Stimulated activated CD8-positive, alpha-beta memory T cell treated with anti-CD3 and anti-CD28 coated beads, Interleukin-15, amount 100 ng/mL, for 4 hours (primary cell): ENCODE results near the gene RFC4.

Source experiments
- DNase-seq, 2 donors: peaks; one replicate each; pipeline ENCODE4 v3.0.0-alpha.2; 2020; ENCODE audit warnings: low read depth in 2 of 2

RFC4 gene

GRCh38 chr3:186786922-186787321, 19.4 kb downstream of the RFC4 start:
- DNase-seq, result no peak

GRCh38 chr3:186785495-186786018, 20.7 kb downstream of the RFC4 start:
- no peak for DNase-seq

- no peak for DNase-seq
These were observed 21.3 kb downstream of the RFC4 start for GRCh38 chr3:186784820-186785494.

GRCh38 chr3:186783731-186784515, 22.4 kb downstream of the RFC4 start:
- DNase-seq, result peak; percentile 53 to 65

GRCh38 chr3:186783058-186783730, 23.1 kb downstream of the RFC4 start, which contains the start of gene EIF4A2:
TSS of gene EIF4A2 (plus strand) at chr3:186783577. CDS start at chr3:186783611, 34 bp downstream.
- peak; percentile 75 to 82 for DNase-seq

DNA sequence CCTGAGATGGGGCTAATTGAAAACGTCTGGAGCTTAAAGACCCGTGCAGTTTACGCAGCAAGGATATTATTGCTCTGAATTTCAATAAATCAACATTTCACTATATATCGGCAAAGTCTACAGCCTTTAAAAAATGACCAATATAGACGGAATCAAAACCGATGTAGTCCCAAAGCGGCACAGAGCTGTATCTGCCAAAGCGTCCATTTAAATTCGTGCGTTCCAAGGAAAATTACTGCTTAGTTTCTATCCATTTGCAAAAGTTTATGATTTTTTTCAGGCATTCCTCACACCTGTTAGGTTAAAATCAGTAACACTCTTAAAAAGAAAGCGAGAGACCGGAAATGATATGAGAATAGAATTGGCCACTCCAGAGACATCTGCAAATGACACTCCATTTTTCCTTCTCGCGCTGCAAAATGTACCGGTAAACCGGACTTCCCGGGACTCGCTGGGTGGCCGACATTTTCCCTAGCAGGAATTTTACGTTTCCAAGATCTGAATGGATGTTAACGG, 23.7 kb downstream of the RFC4 start:
- DNase-seq, result no peak

DNA sequence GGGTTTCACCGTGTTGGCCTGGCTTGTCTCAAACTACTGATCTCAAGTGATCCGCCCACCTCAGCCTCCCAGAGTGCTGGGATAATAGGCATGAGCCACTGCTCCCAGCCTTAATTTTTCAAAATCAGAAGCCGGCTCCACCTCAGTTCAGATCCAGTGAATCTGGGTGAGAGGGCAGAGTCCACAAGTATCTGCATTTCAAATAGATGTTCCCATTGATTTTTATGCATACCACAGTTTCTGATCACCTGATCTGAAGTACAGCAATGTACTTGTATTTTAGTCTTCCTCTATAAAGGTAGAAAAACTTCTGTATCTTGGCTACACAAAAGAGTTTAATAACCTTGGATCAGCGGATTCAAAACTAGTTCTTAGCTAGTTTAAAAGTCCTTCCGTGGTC, 27.1 kb downstream of the RFC4 start:
- no peak for DNase-seq

GRCh38 chr3:186775999-186776398, 30.3 kb downstream of the RFC4 start:
- no peak for DNase-seq

GRCh38 chr3:186772701-186773417, 33.4 kb downstream of the RFC4 start:
- DNase-seq, result peak; percentile 43 to 48

DNA sequence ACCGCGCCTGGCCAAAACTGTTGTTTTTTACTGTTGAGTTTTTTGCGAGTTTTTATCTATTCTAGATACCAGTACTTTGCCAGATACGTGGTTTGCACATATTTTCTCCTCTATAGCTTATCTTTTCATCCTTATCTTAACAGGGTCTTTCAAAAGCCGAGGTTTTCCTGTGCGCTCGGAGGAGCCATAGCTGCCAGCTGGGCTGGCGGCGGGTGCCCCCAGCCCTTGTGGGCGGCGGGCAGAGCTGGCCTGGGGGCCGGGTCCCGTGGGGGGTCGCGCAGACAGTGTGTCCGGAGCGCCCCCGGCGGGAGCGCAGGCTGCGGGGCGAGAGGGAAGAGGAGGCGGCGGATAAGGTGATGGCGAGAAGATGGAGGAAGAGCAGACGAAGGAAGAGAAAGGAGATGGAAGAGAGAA, 34.0 kb downstream of the RFC4 start:
- no peak for DNase-seq

DNA sequence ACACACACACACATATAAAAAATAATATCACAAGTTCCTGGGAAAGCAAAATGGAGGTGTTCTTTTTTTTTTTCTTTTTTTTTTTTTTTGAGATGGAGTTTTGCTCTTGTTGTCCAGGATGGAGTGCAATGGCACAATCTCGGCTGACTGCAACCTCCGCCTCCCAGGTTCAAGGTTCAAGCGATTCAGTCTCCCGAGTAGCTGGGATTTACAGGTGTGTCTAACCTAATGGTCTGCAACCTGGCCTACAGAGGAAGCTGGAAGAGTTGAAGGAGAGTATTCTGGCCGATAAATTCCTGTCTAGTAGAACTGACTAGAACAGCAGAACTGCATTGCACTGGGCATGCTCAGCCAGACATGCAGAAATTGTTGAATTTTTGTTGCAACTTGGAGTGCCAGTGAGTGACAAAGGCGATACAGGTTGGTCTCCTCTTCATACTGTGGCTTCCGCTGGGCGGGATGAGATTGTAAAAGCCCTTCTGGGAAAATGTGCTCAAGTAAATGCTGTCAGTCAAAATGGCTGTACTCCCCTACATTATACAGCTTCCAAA, 45.3 kb downstream of the RFC4 start:
- DNase-seq, result no peak

GRCh38 chr3:186760141-186760833, 46.0 kb downstream of the RFC4 start:
- no peak for DNase-seq

- DNase-seq, result no peak
These were observed 46.9 kb downstream of the RFC4 start for GRCh38 chr3:186759231-186759930.

DNA sequence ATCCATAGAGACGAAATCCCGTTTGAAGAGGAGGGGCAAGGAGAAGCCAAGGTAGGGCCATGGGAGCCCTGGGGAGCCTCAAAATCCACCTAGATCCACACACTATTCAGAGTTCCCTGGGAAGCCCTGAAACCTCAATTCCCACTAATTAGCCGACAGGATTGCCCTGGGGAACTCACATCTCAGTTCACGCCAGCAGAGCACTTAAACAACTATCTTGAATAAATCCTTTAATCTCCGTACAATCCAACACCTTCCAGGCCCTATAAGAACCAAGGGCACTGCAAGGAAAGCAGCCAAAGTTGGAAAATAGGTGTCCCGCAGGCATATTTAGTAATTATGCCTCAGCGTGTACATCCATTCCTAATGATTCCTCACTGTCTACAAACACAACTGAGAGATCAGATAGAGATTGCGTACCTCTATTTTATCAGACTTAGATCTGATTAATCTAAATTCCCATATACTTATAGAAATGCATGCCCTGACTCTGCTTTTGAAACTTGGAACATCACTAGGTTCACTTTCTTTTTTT, 48.5 kb downstream of the RFC4 start:
- DNase-seq, result no peak

GRCh38 chr3:186757214-186757613, 49.1 kb downstream of the RFC4 start:
- no peak for DNase-seq

- no peak for DNase-seq
These were observed 51.4 kb downstream of the RFC4 start for GRCh38 chr3:186754871-186755270.

- no peak for DNase-seq
These were observed 52.3 kb downstream of the RFC4 start for GRCh38 chr3:186754006-186754405.

DNA sequence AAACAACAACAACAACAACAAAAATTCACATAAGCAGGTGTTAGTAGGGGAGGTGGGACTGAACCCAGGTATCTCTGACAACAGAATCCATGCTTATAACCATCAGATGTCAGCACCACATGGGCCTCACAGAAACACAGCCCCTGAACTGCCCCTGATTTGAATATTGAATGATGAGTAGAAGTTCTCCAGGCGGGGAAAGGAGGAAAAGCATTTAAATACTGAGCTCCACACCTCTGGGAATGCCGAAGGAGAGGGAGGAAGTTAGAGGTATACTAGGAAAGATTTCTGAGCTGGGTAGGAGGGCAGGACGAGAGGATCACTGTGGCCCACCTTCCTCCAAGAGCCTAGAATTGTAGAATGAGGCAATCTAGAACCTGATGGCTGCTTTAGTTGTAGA, 54.8 kb downstream of the RFC4 start:
- DNase-seq, result no peak

DNA sequence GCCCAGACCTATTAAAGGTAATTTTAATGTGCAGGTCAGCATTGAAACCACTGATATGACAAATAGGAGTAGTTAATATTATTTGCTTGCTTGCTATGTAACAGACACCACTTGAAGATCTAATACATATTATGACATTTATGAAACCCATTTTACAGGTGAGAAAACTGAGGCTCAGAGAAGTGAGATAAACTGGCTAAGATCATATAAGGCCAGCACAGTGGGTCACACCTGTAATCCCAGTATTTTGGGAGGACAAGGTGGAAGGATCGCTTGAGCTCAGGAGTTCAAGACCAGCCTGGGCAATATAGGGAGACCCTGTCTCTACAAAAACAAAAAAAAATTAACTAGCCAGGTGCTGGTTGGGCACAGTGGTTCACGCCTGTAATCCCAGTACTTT, 56.0 kb downstream of the RFC4 start:
- DNase-seq, result no peak

GRCh38 chr3:186746008-186746407, 60.3 kb downstream of the RFC4 start:
- DNase-seq, result no peak
